ENCODE measurements around the gene METTL2B.
"Not testable (repeated sequence)": the region's sequence is repeated elsewhere in the genome, so short reads cannot be mapped to it uniquely, and the experiment has no call there.

DNA sequence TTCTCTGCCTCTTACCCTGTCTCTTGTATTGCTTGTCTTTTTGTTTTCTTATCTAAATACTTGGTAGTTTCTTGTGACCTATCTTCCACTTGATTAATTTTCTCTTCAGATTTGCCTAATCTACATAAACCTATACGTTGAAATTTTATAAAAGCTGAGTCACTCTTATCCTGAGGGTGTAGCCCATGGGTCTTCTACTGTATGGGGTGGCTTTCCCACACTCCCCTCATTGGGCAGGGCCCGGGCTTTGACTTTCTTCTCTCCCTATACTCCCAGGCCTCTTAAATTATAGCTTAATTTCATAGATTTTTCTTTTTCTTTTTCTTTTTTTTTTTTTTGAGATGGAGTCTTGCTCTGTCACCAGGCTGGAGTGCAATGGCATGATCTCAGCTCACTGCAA is 66.0 kb downstream of the METTL2B start:
- TF ChIP-seq CTCF (IDR thresholded peaks at IDR 0.05); EZH2 (IDR thresholded peaks at IDR 0.05; ENCODE audit: borderline replicate concordance, insufficient read depth, low read depth, low read length, poor library complexity, severe bottlenecking): not testable (repeated sequence)

Measured in B cell (primary cell).